Adrenal gland (tissue), 5 donors: ENCODE data around the gene MRPL44.

Experiments
- POLR2A ChIP-seq, 2 donors: fragments of 450-650 bp; IDR thresholded peaks; one replicate each; pipeline ENCODE4 v1.6.1; 2017; ENCODE audit warnings: antibody characterized with exemption in 2 of 2, mild to moderate bottlenecking in 2 of 2, moderate library complexity in 1 of 2
- TF ChIP-seq, protein P1 (sequence below), 6 experiments: fragments of 450-650 bp in 4 of 6; fragments of 200-600 bp in 2 of 6; sonication (generic) in 1 of 6; IDR thresholded peaks; 1 replicate in 5 of 6; 2 replicates in 1 of 6; pipeline versions ENCODE4 v1.5.1 to v1.8.0; 2016 to 2021; ENCODE audit warnings: antibody characterized with exemption in 6 of 6, mild to moderate bottlenecking in 2 of 6, moderate library complexity in 1 of 6
- donor health status: DM: no; HTN: no; CAD: no.

DNA sequence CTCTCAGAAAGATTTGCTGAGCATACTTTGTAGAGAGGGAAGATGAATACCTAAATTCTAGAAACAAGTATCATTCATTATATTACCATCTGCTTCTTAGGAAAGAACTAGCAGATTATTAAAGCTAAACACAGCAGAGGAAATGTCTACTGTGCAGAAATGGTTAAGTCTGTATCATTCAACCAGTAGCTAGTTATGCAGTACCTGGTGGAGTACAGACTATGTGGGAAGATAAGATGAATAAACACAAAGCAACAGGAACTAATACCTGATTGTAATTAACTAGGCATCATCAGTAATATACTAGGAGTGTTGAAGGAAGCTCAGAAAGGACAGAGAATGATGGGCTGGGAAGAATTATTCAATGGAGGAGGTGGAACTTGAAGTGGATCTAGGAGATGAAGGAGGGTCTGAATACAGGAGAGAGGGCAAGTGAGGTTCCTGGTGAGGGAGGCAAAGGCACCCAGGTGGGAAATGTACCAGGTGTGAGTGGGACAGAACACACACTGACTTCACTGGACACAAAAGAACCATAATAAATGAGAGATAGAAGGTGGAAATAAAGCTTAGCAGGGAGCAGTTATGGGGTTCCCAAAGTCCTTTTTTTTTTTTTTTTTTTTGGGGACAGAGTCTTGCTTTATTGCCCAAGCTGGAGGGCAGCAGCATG is 21.7 kb upstream of the MRPL44 start:
- TF ChIP-seq, protein P1, sequence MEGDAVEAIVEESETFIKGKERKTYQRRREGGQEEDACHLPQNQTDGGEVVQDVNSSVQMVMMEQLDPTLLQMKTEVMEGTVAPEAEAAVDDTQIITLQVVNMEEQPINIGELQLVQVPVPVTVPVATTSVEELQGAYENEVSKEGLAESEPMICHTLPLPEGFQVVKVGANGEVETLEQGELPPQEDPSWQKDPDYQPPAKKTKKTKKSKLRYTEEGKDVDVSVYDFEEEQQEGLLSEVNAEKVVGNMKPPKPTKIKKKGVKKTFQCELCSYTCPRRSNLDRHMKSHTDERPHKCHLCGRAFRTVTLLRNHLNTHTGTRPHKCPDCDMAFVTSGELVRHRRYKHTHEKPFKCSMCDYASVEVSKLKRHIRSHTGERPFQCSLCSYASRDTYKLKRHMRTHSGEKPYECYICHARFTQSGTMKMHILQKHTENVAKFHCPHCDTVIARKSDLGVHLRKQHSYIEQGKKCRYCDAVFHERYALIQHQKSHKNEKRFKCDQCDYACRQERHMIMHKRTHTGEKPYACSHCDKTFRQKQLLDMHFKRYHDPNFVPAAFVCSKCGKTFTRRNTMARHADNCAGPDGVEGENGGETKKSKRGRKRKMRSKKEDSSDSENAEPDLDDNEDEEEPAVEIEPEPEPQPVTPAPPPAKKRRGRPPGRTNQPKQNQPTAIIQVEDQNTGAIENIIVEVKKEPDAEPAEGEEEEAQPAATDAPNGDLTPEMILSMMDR (IDR thresholded peaks at IDR 0.05) = no peak
- TF ChIP-seq POLR2A (IDR thresholded peaks at IDR 0.05) = no peak
